Cardiac muscle cell (in vitro differentiated cells and primary cell): ENCODE measurements around the gene ZMYND8. TPM values are rescaled to one million over a fixed set of nuclear protein-coding genes. Genes with fewer than 3 reads are reported as not detected.
"Not testable (repeated sequence)": the region's sequence is repeated elsewhere in the genome, so short reads cannot be mapped to it uniquely, and the experiment has no call there.

Experiments
- DNase-seq, 2 donors: peaks; one replicate each; pipeline versions ENCODE4 v3.0.0 to v3.0.0-alpha.2; 2010 to 2017; ENCODE audit warnings: low read depth in 1 of 2, low spot score in 1 of 2
- H3K27ac ChIP-seq: fragments of 200-600 bp; sonication (generic); 2 replicates; pipeline ENCODE4 v1.5.1; 2016
- H3K27me3 ChIP-seq: fragments of 200-600 bp; sonication (generic); 2 replicates; pipeline ENCODE4 v1.6.0; 2016; ENCODE audit warnings: control low read depth
- H3K36me3 ChIP-seq: fragments of 200-600 bp; sonication (generic); 2 replicates; pipeline ENCODE4 v1.5.1; 2016; ENCODE audit warnings: control low read depth
- H3K4me1 ChIP-seq: fragments of 200-600 bp; sonication (generic); 2 replicates; pipeline ENCODE4 v1.8.1; 2017; ENCODE audit warnings: low read depth, mild to moderate bottlenecking, mixed run types
- H3K4me3 ChIP-seq: fragments of 200-600 bp; sonication (generic); 2 replicates; pipeline ENCODE4 v1.5.1; 2016; ENCODE audit warnings: mild to moderate bottlenecking
- H3K9me3 ChIP-seq: fragments of 200-600 bp; sonication (generic); 2 replicates; pipeline ENCODE4 v1.5.1; 2017; ENCODE audit warnings: low read depth, mild to moderate bottlenecking, control low read depth
- polyA plus RNA-seq: library from polyadenylated mRNA; unstranded; fragments of >200 nt; fragmentation: Nextera tagmentation; extraction: Ambion mirVana; gene quantifications from 2 replicates; pipeline ENCODE4 v1.2.1, GENCODE V29; 2016
- total RNA-seq: library from RNA; depleted of rRNA; stranded (reverse); fragments of >200 nt; gene quantifications from 2 replicates; pipeline ENCODE4 v1.2.3, GENCODE V29; 2016
- TF ChIP-seq, protein P1 (sequence below): IDR thresholded peaks from 2 replicates; pipeline ENCODE4 v1.5.1; 2012; ENCODE audit warnings: low read depth, mild to moderate bottlenecking, low read length

The ZMYND8 gene
- total and polyA plus RNA-seq, 2 experiments from 2014 or later: 27.5 to 45.0 TPM

- Histone ChIP-seq H3K4me3 (no peak overlapping the region), H3K4me1 (no peaks in the 10 kb centered on the region), H3K36me3 (no peaks in the 10 kb centered on the region), H3K9me3 (no peaks in the 10 kb centered on the region), H3K27me3 (no peaks in the 10 kb centered on the region), H3K27ac (no peak overlapping the region)
- TF ChIP-seq, protein P1, sequence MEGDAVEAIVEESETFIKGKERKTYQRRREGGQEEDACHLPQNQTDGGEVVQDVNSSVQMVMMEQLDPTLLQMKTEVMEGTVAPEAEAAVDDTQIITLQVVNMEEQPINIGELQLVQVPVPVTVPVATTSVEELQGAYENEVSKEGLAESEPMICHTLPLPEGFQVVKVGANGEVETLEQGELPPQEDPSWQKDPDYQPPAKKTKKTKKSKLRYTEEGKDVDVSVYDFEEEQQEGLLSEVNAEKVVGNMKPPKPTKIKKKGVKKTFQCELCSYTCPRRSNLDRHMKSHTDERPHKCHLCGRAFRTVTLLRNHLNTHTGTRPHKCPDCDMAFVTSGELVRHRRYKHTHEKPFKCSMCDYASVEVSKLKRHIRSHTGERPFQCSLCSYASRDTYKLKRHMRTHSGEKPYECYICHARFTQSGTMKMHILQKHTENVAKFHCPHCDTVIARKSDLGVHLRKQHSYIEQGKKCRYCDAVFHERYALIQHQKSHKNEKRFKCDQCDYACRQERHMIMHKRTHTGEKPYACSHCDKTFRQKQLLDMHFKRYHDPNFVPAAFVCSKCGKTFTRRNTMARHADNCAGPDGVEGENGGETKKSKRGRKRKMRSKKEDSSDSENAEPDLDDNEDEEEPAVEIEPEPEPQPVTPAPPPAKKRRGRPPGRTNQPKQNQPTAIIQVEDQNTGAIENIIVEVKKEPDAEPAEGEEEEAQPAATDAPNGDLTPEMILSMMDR: no peak
- no peak for DNase-seq
Observed at GRCh38 chr20:47178851-47179250, 177.6 kb downstream of the ZMYND8 start.

DNA sequence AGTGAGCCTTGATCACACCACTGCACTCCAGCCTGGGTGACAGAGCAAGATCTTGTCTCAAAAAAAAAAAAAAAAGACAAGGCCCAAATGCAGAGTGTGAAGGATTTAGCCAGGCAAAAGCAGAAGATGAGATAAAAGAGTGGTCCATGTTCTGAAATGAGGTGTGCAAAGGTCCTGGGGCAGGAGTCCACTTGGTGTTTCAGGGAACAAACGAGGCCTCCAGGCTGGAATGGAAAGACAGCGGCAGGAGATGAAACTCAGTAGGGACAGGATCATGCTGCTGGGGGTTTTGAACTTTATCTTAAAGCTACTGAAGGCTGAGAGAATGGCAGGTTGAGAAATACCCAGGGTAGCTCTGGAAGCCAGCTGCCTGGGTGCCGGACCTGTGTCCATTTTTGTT lies 178.2 kb downstream of the ZMYND8 start:
- TF ChIP-seq, protein P1: no peak
- DNase-seq: no peak
- no peak overlapping the region for H3K4me3 ChIP-seq

GRCh38 chr20:47176217-47176616 lies 180.3 kb downstream of the ZMYND8 start:
- H3K4me1 ChIP-seq, H3K4me3 ChIP-seq, H3K36me3 ChIP-seq, DNase-seq, H3K9me3 ChIP-seq, H3K27me3 ChIP-seq, H3K27ac ChIP-seq: not testable (repeated sequence)

More for the DNA sequence above, 178.2 kb downstream of the ZMYND8 start:
- H3K27me3 ChIP-seq: no peaks in the 10 kb centered on the region
- no peaks in the 10 kb centered on the region for H3K4me1 ChIP-seq
- no peaks in the 10 kb centered on the region for H3K36me3 ChIP-seq
- H3K27ac ChIP-seq: no peak overlapping the region
- no peaks in the 10 kb centered on the region for H3K9me3 ChIP-seq

DNA sequence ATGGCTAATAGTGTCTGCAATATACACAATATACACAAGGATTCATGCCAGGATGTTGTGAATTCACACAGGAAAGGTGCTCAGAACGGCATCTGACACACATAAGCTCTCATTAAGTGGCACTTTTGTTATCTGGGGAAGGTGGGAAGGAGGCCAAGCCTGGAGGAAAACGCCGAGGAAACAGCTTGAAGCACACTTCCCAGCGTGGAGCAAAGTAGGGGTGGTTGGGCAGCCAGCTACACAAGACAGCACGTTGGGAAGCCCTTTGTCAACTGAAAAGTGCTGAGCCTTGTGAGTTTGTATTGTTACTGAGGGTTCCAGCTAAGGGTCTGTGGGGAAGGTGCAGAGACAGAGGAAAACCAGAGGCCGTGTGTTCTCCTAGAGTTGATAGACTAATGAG lies 181.0 kb downstream of the ZMYND8 start:
- H3K36me3 ChIP-seq: no peaks in the 10 kb centered on the region
- peaks cover 5% of the 10 kb centered on the region for H3K27me3 ChIP-seq
- peak; percentile 34 to 50 for DNase-seq
- H3K9me3 ChIP-seq: no peaks in the 10 kb centered on the region
- H3K4me1 ChIP-seq: no peaks in the 10 kb centered on the region
- no peak overlapping the region for H3K27ac ChIP-seq
- TF ChIP-seq, protein P1: no peak
- no peak overlapping the region for H3K4me3 ChIP-seq

- TF ChIP-seq, protein P1: no peak
- H3K27me3 ChIP-seq: peaks cover 5% of the 10 kb centered on the region
- no peaks in the 10 kb centered on the region for H3K36me3 ChIP-seq
- no peak for DNase-seq
- H3K4me1 ChIP-seq: no peaks in the 10 kb centered on the region
- no peaks in the 10 kb centered on the region for H3K9me3 ChIP-seq
- no peak overlapping the region for H3K4me3 ChIP-seq
- no peak overlapping the region for H3K27ac ChIP-seq
Observed at GRCh38 chr20:47174456-47175243, 181.8 kb downstream of the ZMYND8 start.

DNA sequence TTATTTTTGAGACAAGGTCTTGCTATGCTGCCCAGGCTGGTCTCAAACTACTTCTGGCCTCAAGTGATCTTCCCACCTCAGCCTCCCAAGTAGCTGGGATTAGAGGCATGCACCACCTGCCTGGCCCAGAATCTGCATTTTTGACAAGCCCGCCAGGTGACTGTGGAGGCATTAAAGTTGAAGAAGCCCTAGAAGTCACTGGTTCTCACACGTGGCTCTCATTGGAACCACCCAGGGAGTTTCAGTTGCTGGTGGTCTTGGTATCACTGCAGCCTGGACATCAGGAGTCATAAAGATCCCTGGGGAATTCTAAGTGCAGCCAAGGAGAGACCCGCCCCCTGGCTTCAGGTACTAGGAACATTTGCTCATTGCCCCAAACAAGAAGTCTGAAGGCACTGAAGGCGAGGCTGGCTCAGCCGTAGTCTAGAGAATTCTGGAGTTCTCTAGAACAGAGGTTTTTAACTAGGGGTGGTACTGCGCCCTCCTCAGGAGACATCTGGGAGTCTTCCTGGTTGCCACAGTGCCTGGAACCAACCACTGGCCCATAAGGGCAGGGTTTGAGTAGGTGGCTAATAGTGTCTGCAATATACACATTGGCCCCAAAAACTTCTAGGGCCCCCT lies 182.8 kb downstream of the ZMYND8 start:
- DNase-seq: no peak
- H3K4me1 ChIP-seq: no peaks in the 10 kb centered on the region
- no peak overlapping the region for H3K4me3 ChIP-seq
- no peaks in the 10 kb centered on the region for H3K9me3 ChIP-seq
- no peaks in the 10 kb centered on the region for H3K36me3 ChIP-seq
- no peak overlapping the region for H3K27ac ChIP-seq
- peaks cover 14% of the 10 kb centered on the region for H3K27me3 ChIP-seq
- TF ChIP-seq, protein P1: no peak
